ENCODE data around the gene SLX9.
A peak's percentile ranks its signal among the peaks of the same experiment; 100 is the strongest.

SLX9 gene

DNA sequence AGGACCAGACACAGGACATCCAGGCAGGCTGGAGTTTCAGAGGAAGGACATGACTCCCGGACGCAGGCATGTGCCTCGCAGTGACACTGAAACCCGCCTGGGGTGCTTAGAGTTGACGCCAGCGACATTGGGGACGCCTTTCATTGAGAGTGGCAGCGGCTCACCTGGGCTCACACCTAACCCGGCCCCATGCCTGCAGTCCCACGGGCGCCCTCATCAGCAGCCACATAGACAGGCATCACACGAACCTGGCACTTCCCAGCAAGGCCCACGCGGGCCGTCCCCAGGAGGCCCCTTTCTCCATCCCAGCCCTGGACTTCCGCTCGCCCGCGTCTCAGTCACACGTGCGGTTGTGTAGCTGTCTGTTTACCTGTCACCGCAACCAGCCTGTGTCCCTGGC lies 36.1 kb upstream of the SLX9 start:
- no peak for DNase-seq (ENCODE audit: low spot score)
- TF ChIP-seq, protein P1, sequence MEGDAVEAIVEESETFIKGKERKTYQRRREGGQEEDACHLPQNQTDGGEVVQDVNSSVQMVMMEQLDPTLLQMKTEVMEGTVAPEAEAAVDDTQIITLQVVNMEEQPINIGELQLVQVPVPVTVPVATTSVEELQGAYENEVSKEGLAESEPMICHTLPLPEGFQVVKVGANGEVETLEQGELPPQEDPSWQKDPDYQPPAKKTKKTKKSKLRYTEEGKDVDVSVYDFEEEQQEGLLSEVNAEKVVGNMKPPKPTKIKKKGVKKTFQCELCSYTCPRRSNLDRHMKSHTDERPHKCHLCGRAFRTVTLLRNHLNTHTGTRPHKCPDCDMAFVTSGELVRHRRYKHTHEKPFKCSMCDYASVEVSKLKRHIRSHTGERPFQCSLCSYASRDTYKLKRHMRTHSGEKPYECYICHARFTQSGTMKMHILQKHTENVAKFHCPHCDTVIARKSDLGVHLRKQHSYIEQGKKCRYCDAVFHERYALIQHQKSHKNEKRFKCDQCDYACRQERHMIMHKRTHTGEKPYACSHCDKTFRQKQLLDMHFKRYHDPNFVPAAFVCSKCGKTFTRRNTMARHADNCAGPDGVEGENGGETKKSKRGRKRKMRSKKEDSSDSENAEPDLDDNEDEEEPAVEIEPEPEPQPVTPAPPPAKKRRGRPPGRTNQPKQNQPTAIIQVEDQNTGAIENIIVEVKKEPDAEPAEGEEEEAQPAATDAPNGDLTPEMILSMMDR (IDR thresholded peaks at IDR 0.05; ENCODE audit: extremely low read depth, missing control alignments), result no peak

DNA sequence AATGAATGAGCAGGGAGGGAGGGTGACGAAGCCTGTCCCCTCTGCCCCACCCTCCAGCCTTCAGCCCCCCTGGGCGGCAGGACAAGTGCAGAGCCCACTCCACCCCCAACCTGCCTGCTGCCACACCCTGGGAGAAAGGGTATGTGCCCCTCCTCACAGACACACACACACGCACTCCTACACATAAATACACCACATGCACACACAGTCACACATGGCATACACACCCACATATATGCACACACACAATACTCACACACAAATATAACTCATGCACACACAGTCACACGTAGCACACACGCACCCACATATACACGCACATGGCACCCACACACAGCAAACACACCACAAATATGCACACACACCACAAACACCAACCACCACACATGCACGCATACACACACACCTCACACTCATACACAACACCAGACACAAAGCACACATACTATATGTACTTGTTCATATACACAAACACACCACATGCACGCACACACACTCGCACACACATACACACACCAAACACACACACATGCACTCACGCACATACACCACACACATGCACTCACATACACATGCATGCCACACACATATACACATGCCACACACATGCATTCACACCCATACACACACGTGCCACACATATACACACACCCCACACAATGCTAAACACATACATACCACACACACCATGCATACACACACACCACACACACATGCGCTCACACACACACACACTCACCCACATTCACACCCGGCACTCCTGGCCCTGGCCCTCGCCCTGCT lies 35.5 kb upstream of the SLX9 start:
- DNase-seq (ENCODE audit: low spot score), result no peak
- TF ChIP-seq, protein P1 (IDR thresholded peaks at IDR 0.05; ENCODE audit: extremely low read depth, missing control alignments), result no peak

DNA sequence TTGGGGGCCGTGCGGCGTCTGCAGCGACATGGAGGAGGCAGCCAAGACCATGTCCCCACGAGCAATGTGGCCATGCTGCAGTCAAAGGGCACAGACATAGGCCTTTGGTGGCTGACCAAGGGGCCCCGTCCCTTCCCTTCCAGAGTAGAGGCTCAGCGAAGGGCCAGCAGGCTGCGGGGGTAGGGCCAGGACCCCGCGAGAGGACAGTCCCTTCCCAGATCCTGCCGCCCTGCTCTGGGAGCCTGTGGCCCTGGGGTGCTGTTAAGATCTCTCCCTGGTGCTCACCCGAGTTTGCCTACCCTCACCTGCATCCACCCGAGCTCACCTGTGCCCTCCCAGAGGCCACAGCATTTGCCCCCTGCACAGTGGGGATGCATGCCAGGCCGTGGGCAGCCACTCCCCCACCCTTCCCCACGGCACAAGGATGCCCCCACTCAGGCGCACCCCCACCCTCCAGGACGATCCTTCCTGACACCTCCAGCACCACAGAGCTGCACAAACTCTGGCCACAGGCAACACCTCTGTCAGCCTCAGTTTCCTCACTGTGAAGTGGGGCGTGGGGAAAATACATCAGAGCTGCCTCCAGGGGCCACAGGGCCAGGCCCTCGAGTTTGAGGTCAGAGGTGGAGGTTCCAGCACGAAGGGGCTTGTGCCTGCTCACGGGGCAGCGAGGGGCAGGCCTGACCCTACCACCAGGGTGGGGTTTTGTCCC lies 34.7 kb upstream of the SLX9 start:
- TF ChIP-seq, protein P1 (IDR thresholded peaks at IDR 0.05; ENCODE audit: extremely low read depth, missing control alignments), result no peak
- no peak for DNase-seq (ENCODE audit: low spot score)

DNA sequence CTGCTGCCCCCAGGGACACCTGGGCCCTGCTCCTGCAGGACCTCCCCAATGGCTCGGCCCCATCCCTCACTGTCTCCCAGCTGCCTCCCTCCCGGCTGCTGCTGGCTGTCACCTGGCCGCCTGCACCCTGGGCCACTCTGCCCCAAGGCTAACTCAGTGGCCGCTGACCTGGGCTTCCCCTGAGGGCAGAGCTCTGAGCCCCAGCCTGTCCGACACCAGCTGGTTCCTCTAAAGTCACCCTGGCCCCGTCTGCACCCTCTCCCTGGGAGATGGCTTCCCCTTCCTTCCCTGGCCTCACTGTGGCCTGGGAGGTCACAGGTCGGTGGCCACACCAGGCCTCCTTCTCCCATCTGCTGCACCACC lies 34.1 kb upstream of the SLX9 start:
- TF ChIP-seq, protein P1 (IDR thresholded peaks at IDR 0.05; ENCODE audit: extremely low read depth, missing control alignments), result no peak
- DNase-seq (ENCODE audit: low spot score), result no peak

DNA sequence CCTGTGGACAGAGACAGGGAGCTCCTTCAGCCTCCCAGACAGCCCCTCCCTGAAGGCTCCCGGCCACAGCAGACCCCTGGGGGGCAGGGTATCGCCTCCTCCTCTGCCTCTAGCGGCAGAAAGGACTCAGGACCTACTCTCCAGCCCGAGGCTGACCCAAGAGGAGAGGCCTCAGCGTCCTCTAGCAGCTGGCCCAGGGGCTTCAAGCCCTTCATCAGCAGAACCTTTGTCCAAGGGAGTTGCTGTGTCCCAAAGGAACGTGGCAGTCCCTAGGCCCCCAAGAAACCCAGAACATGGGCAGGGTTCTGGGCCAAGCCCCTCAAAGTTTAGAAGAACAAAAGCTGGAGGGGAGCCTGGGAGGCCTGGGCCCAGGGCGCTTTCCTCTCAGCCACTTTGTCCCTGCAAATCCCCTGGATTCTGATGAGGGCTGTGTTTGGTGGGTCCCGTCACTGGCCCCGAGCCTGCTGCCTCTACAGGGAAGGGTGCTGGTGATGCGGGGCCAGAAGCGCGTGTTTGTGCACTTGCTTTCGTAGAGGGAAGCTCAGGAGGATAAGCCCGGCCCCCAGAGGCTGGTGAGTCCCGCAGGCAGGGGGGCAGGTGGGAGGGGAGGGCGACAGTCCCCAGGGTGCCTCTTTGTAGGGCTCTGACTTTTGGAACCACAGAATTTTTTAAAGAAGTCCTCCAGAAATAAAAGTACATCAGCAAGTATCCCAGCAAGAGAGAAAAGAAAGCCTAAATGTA lies 32.4 kb upstream of the SLX9 start:
- DNase-seq (ENCODE audit: low spot score), result no peak
- TF ChIP-seq, protein P1 (IDR thresholded peaks at IDR 0.05; ENCODE audit: extremely low read depth, missing control alignments), result no peak

DNA sequence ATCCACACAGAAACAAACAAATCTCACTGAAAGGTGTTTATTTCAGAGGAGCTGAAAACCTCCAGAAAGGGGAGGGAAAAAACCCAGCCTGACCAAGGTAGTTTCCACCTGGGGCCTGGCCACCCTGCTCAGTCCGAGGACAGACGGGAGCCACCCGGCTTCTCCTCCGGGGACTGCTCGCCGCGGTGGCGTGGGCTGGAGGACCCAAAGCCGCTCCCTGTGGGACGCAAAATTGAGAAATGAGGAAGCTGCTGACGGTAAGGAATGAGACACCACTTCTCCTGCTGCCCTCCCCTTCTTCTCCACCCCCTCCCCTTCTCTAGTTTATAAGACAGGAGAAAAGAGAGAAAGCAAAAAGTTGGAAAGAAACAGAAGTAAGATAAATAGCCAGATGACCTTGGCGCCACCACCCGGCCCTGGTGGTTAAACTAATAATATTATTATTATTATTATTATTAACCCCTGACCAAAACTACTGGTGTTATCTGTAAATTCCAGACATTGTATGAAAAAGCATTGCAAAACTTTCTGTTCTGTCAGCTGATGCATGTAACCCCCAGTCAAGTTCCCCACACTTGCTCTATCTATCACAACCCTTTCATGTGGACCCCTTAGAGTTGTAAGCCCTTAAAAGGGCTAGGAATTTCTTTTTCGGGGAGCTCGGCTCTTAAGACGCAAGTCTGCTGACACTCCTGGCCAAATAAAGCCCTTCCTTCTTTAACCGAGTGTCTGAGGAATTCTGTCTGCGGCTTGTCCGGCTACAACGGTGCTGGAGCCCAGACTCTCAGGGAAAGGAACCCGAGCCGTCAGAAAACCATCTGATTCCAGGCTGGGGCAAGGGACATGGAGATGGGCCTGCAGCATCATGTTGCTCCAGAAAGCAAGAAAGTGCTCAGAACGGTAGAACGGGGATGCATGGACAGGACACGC lies 31.6 kb upstream of the SLX9 start:
- TF ChIP-seq, protein P1 (IDR thresholded peaks at IDR 0.05; ENCODE audit: extremely low read depth, missing control alignments), result no peak
- DNase-seq (ENCODE audit: low spot score), result peak; percentile 58

Data from GM20000 (cell line).